Trophoblast cell (in vitro differentiated cells and primary cell): ENCODE results near the gene PRSS8.

Experiments used
- DNase-seq, 2 donors: peaks; one replicate each; pipeline ENCODE4 v3.0.0-alpha.2; 2016
- H2AFZ ChIP-seq: 2 replicates; pipeline ENCODE4 v1.6.1; 2013; ENCODE audit warnings: low read length, moderate library complexity, mild to moderate bottlenecking; ENCODE audit not compliant: insufficient read depth, poor library complexity
- H2AK5ac ChIP-seq: 2 replicates; pipeline ENCODE4 v1.6.1; 2013; ENCODE audit warnings: mild to moderate bottlenecking, low read length
- H2BK120ac ChIP-seq: 2 replicates; pipeline ENCODE4 v1.6.1; 2013; ENCODE audit warnings: low read length, mild to moderate bottlenecking, moderate library complexity; ENCODE audit not compliant: insufficient read depth, poor library complexity
- H2BK12ac ChIP-seq: 2 replicates; pipeline ENCODE4 v1.6.1; 2013; ENCODE audit warnings: mild to moderate bottlenecking, low read length, moderate library complexity
- H2BK5ac ChIP-seq: 2 replicates; pipeline ENCODE4 v1.6.1; 2013; ENCODE audit warnings: low read length, low read depth, moderate library complexity, mild to moderate bottlenecking; ENCODE audit not compliant: poor library complexity
- H3K14ac ChIP-seq: 2 replicates; pipeline ENCODE4 v1.6.1; 2013; ENCODE audit warnings: mild to moderate bottlenecking, low read length
- H3K18ac ChIP-seq: 2 replicates; pipeline ENCODE4 v1.6.1; 2013; ENCODE audit warnings: mild to moderate bottlenecking, low read length
- H3K23ac ChIP-seq: 2 replicates; pipeline ENCODE4 v1.6.1; 2013; ENCODE audit warnings: low read length
- H3K27ac ChIP-seq: 2 replicates; pipeline ENCODE4 v1.5.1; 2013; ENCODE audit warnings: low read depth, mild to moderate bottlenecking, inconsistent platforms, low read length, moderate library complexity
- H3K27me3 ChIP-seq: 2 replicates; pipeline ENCODE4 v1.6.1; 2013; ENCODE audit warnings: inconsistent platforms, mild to moderate bottlenecking, low read length, moderate library complexity; ENCODE audit not compliant: insufficient read depth
- H3K36me3 ChIP-seq, 2 experiments: 1 replicate in 1 of 2; 2 replicates in 1 of 2; pipeline ENCODE4 v1.6.1; 2013; ENCODE audit warnings: low read length in 2 of 2, mild to moderate bottlenecking in 2 of 2, moderate library complexity in 1 of 2; ENCODE audit not compliant: insufficient read depth in 2 of 2, control insufficient read depth in 1 of 2
- H3K4ac ChIP-seq: 2 replicates; pipeline ENCODE4 v1.6.1; 2013; ENCODE audit warnings: low read depth, mild to moderate bottlenecking, low read length, moderate library complexity
- H3K4me1 ChIP-seq, 2 experiments: 1 replicate in 1 of 2; 2 replicates in 1 of 2; pipeline ENCODE4 v1.6.1; 2013; ENCODE audit warnings: low read length in 2 of 2, mild to moderate bottlenecking in 2 of 2, moderate library complexity in 1 of 2; ENCODE audit not compliant: insufficient read depth in 2 of 2, control insufficient read depth in 1 of 2
- H3K4me2 ChIP-seq: 2 replicates; pipeline ENCODE4 v1.6.1; 2013; ENCODE audit warnings: inconsistent platforms, mild to moderate bottlenecking, low read length, moderate library complexity
- H3K4me3 ChIP-seq: 2 replicates; pipeline ENCODE4 v1.5.1; 2013; ENCODE audit warnings: mild to moderate bottlenecking, low read depth, low read length, inconsistent platforms
- H3K79me1 ChIP-seq: one replicate; pipeline ENCODE4 v1.6.1; 2013; ENCODE audit warnings: low read length
- H3K79me2 ChIP-seq: 2 replicates; pipeline ENCODE4 v1.6.1; 2013; ENCODE audit warnings: low read length, mild to moderate bottlenecking; ENCODE audit not compliant: control insufficient read depth, insufficient read depth, poor library complexity
- H3K9ac ChIP-seq: 2 replicates; pipeline ENCODE4 v1.6.1; 2013; ENCODE audit warnings: mild to moderate bottlenecking, low read length
- H3K9me3 ChIP-seq: 2 replicates; pipeline ENCODE4 v1.6.1; 2013; ENCODE audit warnings: low read depth, mild to moderate bottlenecking, control low read depth, inconsistent platforms, low read length; ENCODE audit not compliant: insufficient read depth
- H4K12ac ChIP-seq: 2 replicates; pipeline ENCODE4 v1.6.1; 2013; ENCODE audit warnings: low read depth, mild to moderate bottlenecking, low read length, moderate library complexity
- H4K8ac ChIP-seq: 2 replicates; pipeline ENCODE4 v1.6.1; 2013; ENCODE audit warnings: low read depth, mild to moderate bottlenecking, low read length, moderate library complexity
- H4K91ac ChIP-seq: one replicate; pipeline ENCODE4 v1.6.1; 2013; ENCODE audit warnings: low read depth, mild to moderate bottlenecking, low read length, moderate library complexity
- WGBS: extraction: QIAGEN DNeasy Blood & Tissue Kit; methylation state at CpG from one replicate; pipeline ENCODE4 v1.1.7; 2013; ENCODE audit warnings: missing lambda C conversion rate; ENCODE audit not compliant: insufficient read length, insufficient coverage; ENCODE audit errors: extremely low coverage; 5-methylcytosine and 5-hydroxymethylcytosine counted together

Gene PRSS8

DNA sequence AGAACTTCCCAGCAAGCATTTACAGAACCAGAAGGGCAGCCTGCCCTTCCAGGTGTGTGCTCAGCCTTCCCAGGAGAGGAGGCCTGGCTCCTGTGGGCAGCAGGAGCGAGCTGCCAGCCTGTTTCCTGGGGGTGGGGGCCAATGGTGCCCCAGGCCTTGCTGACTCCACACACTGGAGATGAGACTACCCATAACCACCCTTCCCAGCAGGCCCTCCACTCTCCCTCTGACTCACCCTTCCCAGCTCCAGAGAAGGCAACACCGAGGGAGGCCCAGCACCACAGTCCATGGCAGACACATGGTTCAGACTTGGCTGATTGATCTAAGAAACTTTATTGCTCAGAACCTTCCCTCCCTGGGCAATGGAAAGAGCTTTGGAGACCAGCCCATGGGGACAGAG is 45.0 kb downstream of the PRSS8 start:
- Histone ChIP-seq H2AK5ac (no peak overlapping the region), H3K9ac (no peak overlapping the region), H3K79me1 (peaks cover 6% of the 10 kb centered on the region), H3K14ac (no peak overlapping the region), H4K8ac (no peak overlapping the region), H3K18ac (no peak overlapping the region), H4K91ac (no peak overlapping the region), H3K23ac (no peak overlapping the region), H3K4me1 (peaks cover 3 to 4% of the 10 kb centered on the region in 2 experiments), H2AFZ (no peak overlapping the region), H3K4ac (no peak overlapping the region), H4K12ac (no peak overlapping the region), H3K4me2 (no peak overlapping the region), H2BK5ac (no peak overlapping the region), H3K36me3 (peaks cover 28 to 32% of the 10 kb centered on the region in 2 experiments), H2BK120ac (no peak overlapping the region), H3K27me3 (no peaks in the 10 kb centered on the region), H3K79me2 (peaks cover 7% of the 10 kb centered on the region), H2BK12ac (no peak overlapping the region), H3K9me3 (peaks cover 1% of the 10 kb centered on the region), H3K27ac (no peak overlapping the region), H3K4me3 (no peak overlapping the region)
- WGBS = no CpG with 5 or more reads among the region's 2 CpGs
- no peak for DNase-seq

DNA sequence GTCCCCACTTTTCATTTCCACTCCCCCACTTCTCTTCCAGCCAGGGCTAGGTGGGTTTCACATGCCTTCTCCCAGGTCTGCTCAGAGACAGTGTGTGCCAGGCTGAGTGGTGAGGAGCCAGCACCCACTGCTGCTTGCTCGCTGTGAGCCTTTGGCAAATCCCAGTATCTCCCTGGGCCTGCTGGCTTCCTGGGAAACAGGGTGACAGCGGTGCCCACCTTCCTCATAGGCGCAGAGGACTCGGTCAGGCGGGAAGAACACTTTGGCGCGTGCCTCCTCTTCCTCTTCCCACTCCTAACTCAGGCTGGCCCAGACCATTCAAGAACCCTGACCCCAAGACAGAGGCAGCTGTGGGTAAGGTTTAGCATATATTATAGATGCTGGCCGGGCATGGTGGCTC is 46.3 kb downstream of the PRSS8 start:
- peaks cover 31 to 43% of the 10 kb centered on the region in 2 experiments for H3K36me3 ChIP-seq
- no peak overlapping the region for H2BK12ac ChIP-seq
- H3K79me1 ChIP-seq = peaks cover 2% of the 10 kb centered on the region
- no peak overlapping the region for H2AFZ ChIP-seq
- H3K4me2 ChIP-seq = no peak overlapping the region
- H3K4me1 ChIP-seq = peaks cover 3 to 4% of the 10 kb centered on the region in 2 experiments
- no peaks in the 10 kb centered on the region for H3K9me3 ChIP-seq
- no peak overlapping the region for H3K4me3 ChIP-seq
- H2AK5ac ChIP-seq = no peak overlapping the region
- DNase-seq = no peak
- H3K27me3 ChIP-seq = no peaks in the 10 kb centered on the region
- no peak overlapping the region for H3K23ac ChIP-seq
- H3K27ac ChIP-seq = no peak overlapping the region
- H4K91ac ChIP-seq = no peak overlapping the region
- H3K4ac ChIP-seq = no peak overlapping the region
- H3K18ac ChIP-seq = no peak overlapping the region
- WGBS = no CpG with 5 or more reads among the region's 8 CpGs
- H2BK5ac ChIP-seq = no peak overlapping the region
- no peak overlapping the region for H3K14ac ChIP-seq
- no peak overlapping the region for H4K8ac ChIP-seq
- no peak overlapping the region for H3K9ac ChIP-seq
- no peak overlapping the region for H2BK120ac ChIP-seq
- no peak overlapping the region for H4K12ac ChIP-seq
- peaks cover 4% of the 10 kb centered on the region for H3K79me2 ChIP-seq

DNA sequence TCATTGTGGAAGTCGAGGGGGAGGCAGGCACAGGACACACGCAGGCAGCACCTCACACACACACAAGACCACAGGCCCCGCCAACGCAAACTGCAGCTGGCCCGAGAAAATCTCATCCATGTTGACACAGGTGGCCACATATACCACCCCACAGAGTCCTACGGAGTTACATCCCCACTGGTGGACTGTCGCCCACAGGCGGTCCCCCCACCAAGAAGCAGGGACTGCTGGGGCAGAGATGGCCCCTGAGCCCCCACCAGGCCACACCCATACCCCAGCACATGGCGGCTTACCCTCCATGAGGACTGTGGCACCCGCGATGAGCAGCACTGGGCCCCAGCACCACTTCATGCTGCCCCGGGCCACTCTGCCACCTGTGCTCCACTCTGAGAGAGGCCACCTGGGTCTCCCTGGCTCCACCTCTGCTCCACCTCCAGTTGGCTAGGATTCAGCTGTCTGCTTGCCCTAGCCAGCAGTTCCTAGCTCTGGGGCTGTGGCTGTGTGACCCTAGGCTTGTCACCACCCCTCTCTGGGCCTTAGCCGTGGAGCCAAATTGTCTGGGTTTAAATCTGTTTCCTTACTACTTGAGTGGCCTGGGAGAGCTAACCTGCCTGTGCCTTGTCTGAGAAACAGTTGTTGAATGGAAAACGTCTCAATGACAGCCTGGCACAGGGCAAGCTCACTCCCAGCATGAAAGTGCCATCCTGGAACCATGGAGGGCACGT is 46.9 kb downstream of the PRSS8 start, which contains the start of gene PRSS53:
TSS of gene PRSS53 (minus strand) at position 485 of the 725 bp plus-strand sequence. CDS start at position 351, 134 bp downstream.
- Histone ChIP-seq H4K8ac (no peak within 1 kb of the TSS), H3K79me1 (no peaks in the 10 kb centered on the region), H3K27ac (no peak within 1 kb of the TSS), H2AFZ (no peak within 1 kb of the TSS), H2BK120ac (no peak within 1 kb of the TSS), H4K12ac (no peak within 1 kb of the TSS), H3K4me1 (peaks cover 3 to 4% of the 10 kb centered on the region in 2 experiments), H3K23ac (no peak within 1 kb of the TSS), H2BK5ac (no peak within 1 kb of the TSS), H3K9ac (no peak within 1 kb of the TSS), H3K79me2 (no peaks in the 10 kb centered on the region), H3K27me3 (no peaks in the 10 kb centered on the region), H3K14ac (no peak within 1 kb of the TSS), H3K4me3 (peak within 1 kb of the TSS; percentile 34), H3K9me3 (no peaks in the 10 kb centered on the region), H3K18ac (no peak within 1 kb of the TSS), H2AK5ac (no peak within 1 kb of the TSS), H2BK12ac (no peak within 1 kb of the TSS), H3K36me3 (peaks cover 37 to 49% of the 10 kb centered on the region in 2 experiments), H3K4me2 (no peak within 1 kb of the TSS), H3K4ac (no peak within 1 kb of the TSS), H4K91ac (no peak within 1 kb of the TSS)
- no peak for DNase-seq
- WGBS = no CpG with 5 or more reads among the region's 15 CpGs

DNA sequence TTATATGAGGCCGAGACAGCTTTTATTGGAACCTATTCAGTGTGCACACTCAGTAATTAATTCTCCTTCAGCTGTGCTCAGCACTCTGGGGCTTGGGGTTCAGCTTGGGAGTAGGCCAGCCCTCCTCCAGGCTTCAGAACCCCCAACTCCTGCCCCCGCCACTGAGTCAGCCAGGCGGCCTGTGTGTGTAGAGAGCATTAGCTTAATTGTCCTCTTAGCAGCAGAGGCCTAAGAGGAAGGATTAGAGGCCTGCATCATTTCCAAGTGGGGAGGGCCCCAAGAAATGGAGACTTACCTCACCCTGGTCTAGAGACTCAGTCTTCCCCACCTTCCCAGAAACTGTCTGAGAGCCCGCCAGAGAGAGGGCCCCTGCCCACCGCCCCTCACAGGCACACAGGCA is 47.6 kb downstream of the PRSS8 start:
- peaks cover 39 to 54% of the 10 kb centered on the region in 2 experiments for H3K36me3 ChIP-seq
- H3K4me3 ChIP-seq = no peak overlapping the region
- no peaks in the 10 kb centered on the region for H3K9me3 ChIP-seq
- H4K91ac ChIP-seq = no peak overlapping the region
- H2AK5ac ChIP-seq = no peak overlapping the region
- no peaks in the 10 kb centered on the region for H3K27me3 ChIP-seq
- no peak for DNase-seq
- H3K79me2 ChIP-seq = no peaks in the 10 kb centered on the region
- no peaks in the 10 kb centered on the region for H3K4me1 ChIP-seq
- no peak overlapping the region for H3K9ac ChIP-seq
- no peak overlapping the region for H4K8ac ChIP-seq
- H3K23ac ChIP-seq = no peak overlapping the region
- no peak overlapping the region for H2BK120ac ChIP-seq
- H2AFZ ChIP-seq = no peak overlapping the region
- no peak overlapping the region for H3K27ac ChIP-seq
- H3K14ac ChIP-seq = no peak overlapping the region
- H3K4me2 ChIP-seq = no peak overlapping the region
- H2BK12ac ChIP-seq = no peak overlapping the region
- no CpG with 5 or more reads among the region's 5 CpGs for WGBS
- no peak overlapping the region for H4K12ac ChIP-seq
- H3K79me1 ChIP-seq = no peaks in the 10 kb centered on the region
- H2BK5ac ChIP-seq = no peak overlapping the region
- H3K18ac ChIP-seq = no peak overlapping the region
- no peak overlapping the region for H3K4ac ChIP-seq
